PC-3 (cell line): ENCODE measurements around the gene UBE2H. TPM values are rescaled to one million over a fixed set of nuclear protein-coding genes. Genes with fewer than 3 reads are reported as not detected.
"Not testable (repeated sequence)": the region's sequence is repeated elsewhere in the genome, so short reads cannot be mapped to it uniquely, and the experiment has no call there.

Source experiments
- ATAC-seq: fragments of 200-7000 bp; cut with Tn5 transposase; 2 replicates; pipeline ENCODE4 v1.9.1; 2020; ENCODE audit warnings: mild to moderate bottlenecking, moderate library complexity
- BruUV-seq: library from RNA; stranded (reverse); fragments of 400-500 nt; replicated peaks from 2 replicates; lab custom pipeline; 2021; lab: Mats Ljungman, UMichigan
- CTCF ChIA-PET: fragments of 300-600 bp; sonication (Branson Sonifier 250); formaldehyde crosslinking; loops from one replicate; lab custom pipeline; 2022; ENCODE audit warnings: antibody characterized with exemption; lab: Charles Lee
- POLR2A ChIA-PET: fragments of 300-600 bp; sonication (Branson Sonifier 250); formaldehyde crosslinking; loops from one replicate; lab custom pipeline; 2022; ENCODE audit warnings: antibody characterized with exemption; ENCODE audit not compliant: unreplicated experiment; lab: Charles Lee
- DNase-seq: peaks from one replicate; pipeline ENCODE4 v3.0.0-alpha.2; 2015
- H2AFZ ChIP-seq: fragments of 300-600 bp; sonication (generic); 2 replicates; pipeline ENCODE4 v1.6.0; 2016; ENCODE audit warnings: antibody characterized with exemption, low read length
- H3F3A ChIP-seq: fragments of 300-600 bp; sonication (generic); one replicate; pipeline ENCODE4 v1.6.0; 2017; ENCODE audit warnings: antibody characterized with exemption, low read length, control low read depth, mild to moderate bottlenecking; ENCODE audit not compliant: unreplicated experiment
- H3K27ac ChIP-seq: fragments of 300-600 bp; sonication (generic); 2 replicates; pipeline ENCODE4 v1.5.1; 2016; ENCODE audit warnings: mild to moderate bottlenecking, low read length
- H3K27me3 ChIP-seq: fragments of 300-600 bp; sonication (generic); 2 replicates; pipeline ENCODE4 v1.6.1; 2016; ENCODE audit warnings: low read length, mixed read lengths
- H3K36me3 ChIP-seq: fragments of 300-600 bp; sonication (generic); 2 replicates; pipeline ENCODE4 v1.6.1; 2016; ENCODE audit warnings: low read depth, mixed run types, low read length, mixed read lengths
- H3K4me1 ChIP-seq: fragments of 300-600 bp; sonication (generic); 2 replicates; pipeline ENCODE4 v1.5.1; 2016; ENCODE audit warnings: low read length; ENCODE audit not compliant: insufficient read depth
- H3K4me2 ChIP-seq: fragments of 300-600 bp; sonication (generic); 2 replicates; pipeline ENCODE4 v1.6.0; 2016; ENCODE audit warnings: low read length
- H3K4me3 ChIP-seq: fragments of 300-600 bp; sonication (generic); 2 replicates; pipeline ENCODE4 v1.5.1; 2016; ENCODE audit warnings: mild to moderate bottlenecking, low read length, mixed read lengths
- H3K79me2 ChIP-seq: fragments of 300-600 bp; sonication (generic); 2 replicates; pipeline ENCODE4 v1.6.1; 2017; ENCODE audit warnings: low read length, mixed read lengths
- H3K9ac ChIP-seq: fragments of 300-600 bp; sonication (generic); 2 replicates; pipeline ENCODE4 v1.6.0; 2016; ENCODE audit warnings: mild to moderate bottlenecking, low read length
- H3K9me2 ChIP-seq: fragments of 300-600 bp; sonication (generic); replicated peaks from 2 replicates; pipeline ENCODE4 v1.6.1; 2016; ENCODE audit warnings: mixed run types, low read length, mixed read lengths
- H3K9me3 ChIP-seq: fragments of 300-600 bp; sonication (generic); 2 replicates; pipeline ENCODE4 v1.6.1; 2016; ENCODE audit warnings: low read length, mixed read lengths
- H4K20me1 ChIP-seq: fragments of 300-600 bp; sonication (generic); 2 replicates; pipeline ENCODE4 v1.6.1; 2016; ENCODE audit warnings: low read length, mixed read lengths
- EZH2 ChIP-seq: fragments of 300-600 bp; sonication (generic); IDR thresholded peaks from one replicate; pipeline ENCODE4 v1.6.1; 2017; ENCODE audit warnings: antibody characterized with exemption, mild to moderate bottlenecking, low read length; ENCODE audit not compliant: unreplicated experiment
- EZH2phosphoT487 ChIP-seq: fragments of 300-600 bp; sonication (generic); IDR thresholded peaks from 2 replicates; pipeline ENCODE4 v1.6.1; 2018; ENCODE audit warnings: mild to moderate bottlenecking, antibody characterized with exemption, low read length, borderline replicate concordance
- intact Hi-C: fragments of 100-400 bp; cut with micrococcal nuclease; formaldehyde crosslinking; loops from 2 replicates; pipeline ENCODE4 v1.9.0; 2023
- total RNA-seq: library from RNA; depleted of rRNA; stranded (reverse); fragments of >200 nt; gene quantifications from 2 replicates; pipeline ENCODE4 v1.2.3, GENCODE V29; 2014
- TF ChIP-seq, protein P1 (sequence below): fragments of 300-600 bp; sonication (generic); conservative IDR thresholded peaks from 2 replicates; pipeline ENCODE4 v1.5.1; 2017; ENCODE audit warnings: antibody characterized with exemption, low read depth, mild to moderate bottlenecking, low read length

The UBE2H gene
- total RNA-seq, 1 experiment from 2014 or later, result 62.5 TPM

DNA sequence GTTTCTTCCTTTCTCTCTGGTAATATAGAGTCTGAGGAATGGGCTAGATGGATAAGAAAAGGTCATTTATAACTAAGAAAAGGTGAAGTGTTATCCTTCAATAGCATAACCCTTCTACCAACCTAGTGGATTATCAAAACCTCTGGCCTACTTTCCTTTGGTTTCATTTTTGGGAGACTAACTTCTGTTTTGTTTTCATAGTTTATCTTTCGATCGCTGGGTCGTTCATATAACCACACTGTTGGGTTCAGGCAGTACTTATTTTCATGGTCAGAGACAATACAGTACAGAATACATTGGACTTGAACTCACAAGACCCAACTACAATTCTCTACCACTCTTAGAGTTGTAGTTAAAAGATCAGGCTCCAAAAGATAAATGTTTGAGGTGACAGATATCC lies 86.5 kb downstream of the UBE2H start:
- Histone ChIP-seq H3F3A (no peaks in the 10 kb centered on the region), H3K4me3 (no peak overlapping the region), H3K27ac (no peak overlapping the region), H3K9ac (no peak overlapping the region), H3K9me3 (no peaks in the 10 kb centered on the region), H2AFZ (no peak overlapping the region), H3K36me3 (peaks cover 6% of the 10 kb centered on the region; the same call in 1 of the 2 replicates), H3K4me2 (no peak overlapping the region), H3K27me3 (no peaks in the 10 kb centered on the region), H4K20me1 (no peaks in the 10 kb centered on the region), H3K9me2 (no peaks in the 10 kb centered on the region), H3K4me1 (no peaks in the 10 kb centered on the region; the same call in 1 of the 2 replicates), H3K79me2 (peaks cover 9% of the 10 kb centered on the region)
- ChIA-PET POLR2A (no interaction called here), CTCF (no interaction called here)
- DNase-seq (no peak), ATAC-seq (no peak)
- intact Hi-C loops, result no loop called here
- TF ChIP-seq, protein P1, sequence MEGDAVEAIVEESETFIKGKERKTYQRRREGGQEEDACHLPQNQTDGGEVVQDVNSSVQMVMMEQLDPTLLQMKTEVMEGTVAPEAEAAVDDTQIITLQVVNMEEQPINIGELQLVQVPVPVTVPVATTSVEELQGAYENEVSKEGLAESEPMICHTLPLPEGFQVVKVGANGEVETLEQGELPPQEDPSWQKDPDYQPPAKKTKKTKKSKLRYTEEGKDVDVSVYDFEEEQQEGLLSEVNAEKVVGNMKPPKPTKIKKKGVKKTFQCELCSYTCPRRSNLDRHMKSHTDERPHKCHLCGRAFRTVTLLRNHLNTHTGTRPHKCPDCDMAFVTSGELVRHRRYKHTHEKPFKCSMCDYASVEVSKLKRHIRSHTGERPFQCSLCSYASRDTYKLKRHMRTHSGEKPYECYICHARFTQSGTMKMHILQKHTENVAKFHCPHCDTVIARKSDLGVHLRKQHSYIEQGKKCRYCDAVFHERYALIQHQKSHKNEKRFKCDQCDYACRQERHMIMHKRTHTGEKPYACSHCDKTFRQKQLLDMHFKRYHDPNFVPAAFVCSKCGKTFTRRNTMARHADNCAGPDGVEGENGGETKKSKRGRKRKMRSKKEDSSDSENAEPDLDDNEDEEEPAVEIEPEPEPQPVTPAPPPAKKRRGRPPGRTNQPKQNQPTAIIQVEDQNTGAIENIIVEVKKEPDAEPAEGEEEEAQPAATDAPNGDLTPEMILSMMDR, result no peak
- TF ChIP-seq EZH2phosphoT487 (no peak), EZH2 (no peak)
- BruUV-seq, result no TSS peak

DNA sequence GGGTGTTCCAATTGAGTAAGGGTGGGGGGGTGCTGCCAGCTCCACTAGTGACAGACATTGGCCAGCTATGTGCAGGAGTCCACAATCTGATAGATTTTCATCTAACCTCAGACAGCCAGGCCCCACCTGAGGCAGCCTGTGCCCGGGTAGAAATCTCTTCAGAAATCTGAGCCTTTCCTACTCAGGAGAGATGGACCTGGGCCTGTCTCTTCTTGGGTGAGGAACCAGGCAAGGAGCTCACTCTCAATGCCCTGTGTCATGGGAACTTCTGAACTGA lies 86.9 kb downstream of the UBE2H start:
- no peaks in the 10 kb centered on the region; the same call in 1 of the 2 replicates for H3K4me1 ChIP-seq
- no peak overlapping the region for H3K27ac ChIP-seq
- no peaks in the 10 kb centered on the region for H3K9me3 ChIP-seq
- DNase-seq (no peak), ATAC-seq (no peak)
- CTCF ChIA-PET, result no interaction called here
- no peak overlapping the region for H3K4me3 ChIP-seq
- no peaks in the 10 kb centered on the region for H4K20me1 ChIP-seq
- peaks cover 9% of the 10 kb centered on the region for H3K79me2 ChIP-seq
- H3K9me2 ChIP-seq, result no peaks in the 10 kb centered on the region
- H2AFZ ChIP-seq, result no peak overlapping the region
- POLR2A ChIA-PET, result no interaction called here
- TF ChIP-seq, protein P1, result no peak
- TF ChIP-seq EZH2phosphoT487, result no peak
- no peak overlapping the region for H3K9ac ChIP-seq
- intact Hi-C loops, result no loop called here
- no peaks in the 10 kb centered on the region for H3K27me3 ChIP-seq
- peaks cover 2% of the 10 kb centered on the region; the same call in 1 of the 2 replicates for H3K36me3 ChIP-seq
- no TSS peak for BruUV-seq
- no peaks in the 10 kb centered on the region for H3F3A ChIP-seq
- no peak overlapping the region for H3K4me2 ChIP-seq

DNA sequence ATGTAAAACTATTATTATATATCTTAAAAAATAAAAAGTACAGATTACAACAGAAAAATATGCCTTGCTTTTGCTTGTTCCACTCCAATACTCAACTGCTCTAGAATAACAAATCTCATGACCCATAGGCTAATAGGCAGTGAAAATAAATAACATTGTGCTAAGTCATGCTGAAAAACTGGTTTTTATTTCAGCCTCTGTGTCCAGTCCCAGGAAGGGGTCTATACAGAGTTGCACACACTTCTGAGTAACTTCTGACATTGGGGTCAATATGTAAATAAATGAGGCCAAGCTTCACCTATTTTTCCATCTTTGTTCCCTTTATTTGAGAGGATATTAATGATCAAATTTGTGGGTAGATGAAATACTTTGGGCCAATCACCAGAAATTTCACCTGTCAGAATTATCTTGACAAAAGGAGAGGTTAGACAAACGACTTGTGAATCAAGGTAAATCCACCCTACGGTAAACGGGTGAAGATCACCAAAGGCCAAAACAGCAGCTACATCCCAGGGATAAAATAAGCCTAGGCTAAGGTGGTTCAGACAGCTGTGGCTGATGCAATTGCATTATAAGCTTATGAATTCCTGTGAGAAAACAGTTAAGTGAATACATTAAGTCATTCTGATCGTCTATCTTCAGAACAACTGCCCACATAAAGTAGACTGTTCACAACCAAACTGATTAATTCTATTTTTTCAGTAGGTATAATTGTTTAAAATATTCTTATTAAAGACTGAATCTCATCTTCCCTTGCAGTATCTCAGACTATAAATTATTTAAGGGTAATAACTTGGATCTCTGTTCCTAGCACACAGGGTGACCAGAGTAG lies 87.5 kb downstream of the UBE2H start:
- CTCF ChIA-PET, result no interaction called here
- ATAC-seq, result no peak
- H3K4me3 ChIP-seq, result no peak overlapping the region

DNA sequence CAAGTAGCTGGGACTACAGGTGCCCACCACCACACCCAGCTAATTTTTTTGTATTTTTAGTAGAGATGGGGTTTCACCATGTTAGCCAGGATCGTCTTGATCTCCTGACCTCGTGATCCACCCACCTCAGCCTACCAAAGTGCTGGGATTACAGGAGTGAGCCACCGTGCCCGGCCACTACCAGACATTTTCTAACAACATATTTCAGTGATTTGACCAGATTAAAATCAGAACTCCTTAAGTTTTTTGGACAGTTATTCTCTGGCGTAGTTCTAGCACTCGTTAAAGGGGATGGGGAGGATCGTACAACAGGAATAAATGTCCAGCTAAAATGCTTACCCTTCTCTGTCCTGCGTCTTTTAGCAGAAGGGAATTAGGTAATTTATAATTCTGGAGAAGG lies 88.1 kb downstream of the UBE2H start:
- H3K9me2 ChIP-seq, CTCF ChIA-PET, H3F3A ChIP-seq, POLR2A ChIA-PET, H3K36me3 ChIP-seq, H3K4me3 ChIP-seq, ATAC-seq, DNase-seq, H3K4me1 ChIP-seq, H2AFZ ChIP-seq, H4K20me1 ChIP-seq, H3K4me2 ChIP-seq, H3K9me3 ChIP-seq, H3K27me3 ChIP-seq, BruUV-seq, H3K79me2 ChIP-seq, H3K9ac ChIP-seq, intact Hi-C loops, H3K27ac ChIP-seq: not testable (repeated sequence)

More for the DNA sequence above, 87.5 kb downstream of the UBE2H start:
- H3K79me2 ChIP-seq, result peaks cover 9% of the 10 kb centered on the region
- no TSS peak for BruUV-seq
- H4K20me1 ChIP-seq, result no peaks in the 10 kb centered on the region
- intact Hi-C loops, result no loop called here
- no peak for DNase-seq
- POLR2A ChIA-PET, result no interaction called here
- no peaks in the 10 kb centered on the region for H3K9me3 ChIP-seq
- no peak overlapping the region for H2AFZ ChIP-seq
- H3K4me2 ChIP-seq, result 0 out of 2 replicates have a peak overlapping the region, but pooled peaks have one; percentile 2
- H3K4me1 ChIP-seq, result no peaks in the 10 kb centered on the region; the same call in 1 of the 2 replicates
- H3K27ac ChIP-seq, result no peak overlapping the region
- H3K36me3 ChIP-seq, result no peaks in the 10 kb centered on the region
- no peaks in the 10 kb centered on the region for H3K27me3 ChIP-seq
- no peaks in the 10 kb centered on the region for H3K9me2 ChIP-seq
- no peaks in the 10 kb centered on the region for H3F3A ChIP-seq
- TF ChIP-seq, protein P1, result no peak
- TF ChIP-seq EZH2, result no peak
- TF ChIP-seq EZH2phosphoT487, result no peak
- no peak overlapping the region for H3K9ac ChIP-seq
